GM12875 (cell line): Measurements from ENCODE around the gene NFAM1.

Source experiments
- H3K4me3 ChIP-seq: one replicate; pipeline ENCODE4 v1.5.1; 2011; ENCODE audit warnings: low read depth, low read length, control low read depth
- TF ChIP-seq, protein P1 (sequence below): IDR thresholded peaks from 2 replicates; pipeline ENCODE4 v1.5.1; 2011; ENCODE audit warnings: low read depth, mild to moderate bottlenecking, control low read depth, inconsistent platforms, low read length, moderate library complexity, borderline replicate concordance; ENCODE audit not compliant: insufficient read depth

The NFAM1 gene

DNA sequence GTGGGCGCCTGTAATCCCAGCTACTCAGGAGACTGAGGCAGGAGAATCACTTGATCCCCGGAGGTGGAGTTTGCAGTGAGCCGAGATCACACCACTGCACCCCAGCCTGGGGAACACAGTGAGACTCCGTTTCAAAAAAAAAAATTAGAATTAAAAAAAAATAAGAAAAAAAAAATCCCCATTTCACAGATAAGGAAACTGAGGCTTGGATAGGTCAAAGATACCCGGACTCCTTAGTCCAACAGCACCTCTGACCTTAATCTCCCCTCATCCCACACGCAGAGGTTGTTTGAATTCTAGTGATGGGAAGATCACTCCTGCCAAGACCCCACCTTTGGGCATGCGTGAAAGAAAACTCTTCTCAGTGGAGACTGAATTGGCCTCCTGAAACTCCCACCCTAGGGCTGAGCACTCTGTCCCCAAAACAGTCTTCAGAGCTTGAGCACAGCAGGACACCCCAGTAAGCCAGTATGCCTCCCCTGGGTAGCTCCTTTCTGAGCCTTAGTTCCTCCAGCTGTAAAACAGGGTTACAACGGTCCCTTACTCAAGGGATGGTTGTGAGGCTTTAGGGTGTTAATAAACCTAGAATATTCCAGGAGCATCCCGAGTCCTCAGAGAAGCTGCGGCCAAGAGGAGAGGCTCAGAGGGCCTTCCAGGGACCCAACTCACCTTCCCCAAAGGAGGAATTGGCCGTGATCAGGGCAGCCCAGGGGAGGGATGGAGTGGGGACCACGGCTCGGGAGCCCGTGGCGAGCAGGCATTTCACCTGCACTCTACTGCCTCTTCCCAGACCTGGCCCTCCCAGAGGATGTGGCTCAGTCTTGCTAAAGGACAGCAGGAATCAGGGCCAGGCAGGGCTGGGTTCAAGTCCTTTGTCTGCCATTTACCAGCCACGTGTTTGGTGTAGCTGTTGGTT lies 73.3 kb downstream of the NFAM1 start:
- TF ChIP-seq, protein P1, sequence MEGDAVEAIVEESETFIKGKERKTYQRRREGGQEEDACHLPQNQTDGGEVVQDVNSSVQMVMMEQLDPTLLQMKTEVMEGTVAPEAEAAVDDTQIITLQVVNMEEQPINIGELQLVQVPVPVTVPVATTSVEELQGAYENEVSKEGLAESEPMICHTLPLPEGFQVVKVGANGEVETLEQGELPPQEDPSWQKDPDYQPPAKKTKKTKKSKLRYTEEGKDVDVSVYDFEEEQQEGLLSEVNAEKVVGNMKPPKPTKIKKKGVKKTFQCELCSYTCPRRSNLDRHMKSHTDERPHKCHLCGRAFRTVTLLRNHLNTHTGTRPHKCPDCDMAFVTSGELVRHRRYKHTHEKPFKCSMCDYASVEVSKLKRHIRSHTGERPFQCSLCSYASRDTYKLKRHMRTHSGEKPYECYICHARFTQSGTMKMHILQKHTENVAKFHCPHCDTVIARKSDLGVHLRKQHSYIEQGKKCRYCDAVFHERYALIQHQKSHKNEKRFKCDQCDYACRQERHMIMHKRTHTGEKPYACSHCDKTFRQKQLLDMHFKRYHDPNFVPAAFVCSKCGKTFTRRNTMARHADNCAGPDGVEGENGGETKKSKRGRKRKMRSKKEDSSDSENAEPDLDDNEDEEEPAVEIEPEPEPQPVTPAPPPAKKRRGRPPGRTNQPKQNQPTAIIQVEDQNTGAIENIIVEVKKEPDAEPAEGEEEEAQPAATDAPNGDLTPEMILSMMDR = no peak
- H3K4me3 ChIP-seq = no peak overlapping the region

DNA sequence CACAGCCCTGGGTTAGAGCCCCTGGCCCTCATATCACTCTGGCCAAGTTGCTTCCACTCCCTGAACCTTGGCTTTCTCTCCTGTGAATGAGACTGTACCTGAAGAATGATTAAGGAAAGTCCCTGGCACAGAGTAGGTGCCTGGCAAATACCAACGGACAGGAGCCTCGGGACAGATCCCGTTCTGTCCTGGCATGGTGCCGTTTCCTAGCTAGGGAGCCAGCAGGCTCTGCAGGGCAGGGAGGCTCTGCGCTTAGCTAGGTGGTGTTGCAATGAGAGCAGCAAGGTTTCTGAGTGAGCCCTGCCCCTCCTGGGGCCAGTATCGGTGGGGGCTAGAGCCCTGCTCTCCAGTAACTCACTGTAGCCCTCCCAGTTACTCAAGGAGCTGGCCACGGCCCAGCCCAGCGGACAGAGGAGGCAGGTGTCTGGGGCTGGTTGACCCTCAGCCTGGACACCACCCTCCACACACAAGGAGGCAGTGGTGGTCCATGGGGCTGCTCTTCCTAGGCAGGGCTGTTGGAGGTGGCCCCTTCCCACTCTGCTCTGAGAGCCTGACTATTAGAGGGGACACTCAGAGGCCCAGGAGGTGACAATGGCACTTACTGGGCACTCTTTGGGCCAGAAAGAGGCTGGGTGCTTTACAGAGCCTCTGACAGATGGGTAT lies 74.4 kb downstream of the NFAM1 start:
- no peak overlapping the region for H3K4me3 ChIP-seq
- TF ChIP-seq, protein P1 = no peak

DNA sequence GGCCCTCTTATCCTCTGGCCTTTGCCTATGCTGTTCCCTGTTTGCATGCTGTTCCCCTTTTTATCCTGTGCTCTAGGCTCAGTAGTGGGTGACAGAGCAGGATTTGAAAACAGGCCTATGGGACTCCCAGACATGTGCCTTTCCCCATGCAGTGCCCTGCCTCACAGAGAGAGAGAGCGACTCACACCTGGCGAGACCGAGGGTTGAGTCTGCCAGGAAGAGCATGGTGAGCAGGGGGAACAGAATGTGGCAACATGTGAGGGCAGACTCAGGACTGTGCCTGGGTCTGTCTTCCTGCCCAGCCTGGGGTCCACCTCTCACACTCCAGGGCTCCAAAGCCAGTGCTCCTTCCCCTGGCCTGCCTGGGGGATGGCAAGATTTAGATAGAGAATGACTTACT lies 75.0 kb downstream of the NFAM1 start:
- TF ChIP-seq, protein P1 = no peak
- no peak overlapping the region for H3K4me3 ChIP-seq

DNA sequence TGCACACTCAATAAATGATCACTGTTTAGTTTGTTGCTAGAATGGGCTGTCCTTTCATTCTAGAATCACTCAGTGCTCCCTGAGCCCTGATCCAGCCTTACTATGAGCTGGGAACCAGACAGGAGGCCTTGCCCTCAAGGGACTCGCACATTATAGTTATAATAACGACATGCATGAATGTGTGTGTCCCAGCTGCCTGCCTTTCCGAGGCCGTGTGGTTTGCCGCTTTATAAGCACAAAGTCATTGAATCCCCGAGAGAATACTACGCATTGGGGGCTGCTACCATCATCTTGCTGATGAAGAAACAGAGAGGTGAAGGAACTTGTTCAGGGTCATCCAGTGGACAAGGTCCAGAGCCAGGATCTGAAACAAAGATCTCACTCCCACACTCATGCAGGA lies 75.7 kb downstream of the NFAM1 start:
- TF ChIP-seq, protein P1 = no peak

DNA sequence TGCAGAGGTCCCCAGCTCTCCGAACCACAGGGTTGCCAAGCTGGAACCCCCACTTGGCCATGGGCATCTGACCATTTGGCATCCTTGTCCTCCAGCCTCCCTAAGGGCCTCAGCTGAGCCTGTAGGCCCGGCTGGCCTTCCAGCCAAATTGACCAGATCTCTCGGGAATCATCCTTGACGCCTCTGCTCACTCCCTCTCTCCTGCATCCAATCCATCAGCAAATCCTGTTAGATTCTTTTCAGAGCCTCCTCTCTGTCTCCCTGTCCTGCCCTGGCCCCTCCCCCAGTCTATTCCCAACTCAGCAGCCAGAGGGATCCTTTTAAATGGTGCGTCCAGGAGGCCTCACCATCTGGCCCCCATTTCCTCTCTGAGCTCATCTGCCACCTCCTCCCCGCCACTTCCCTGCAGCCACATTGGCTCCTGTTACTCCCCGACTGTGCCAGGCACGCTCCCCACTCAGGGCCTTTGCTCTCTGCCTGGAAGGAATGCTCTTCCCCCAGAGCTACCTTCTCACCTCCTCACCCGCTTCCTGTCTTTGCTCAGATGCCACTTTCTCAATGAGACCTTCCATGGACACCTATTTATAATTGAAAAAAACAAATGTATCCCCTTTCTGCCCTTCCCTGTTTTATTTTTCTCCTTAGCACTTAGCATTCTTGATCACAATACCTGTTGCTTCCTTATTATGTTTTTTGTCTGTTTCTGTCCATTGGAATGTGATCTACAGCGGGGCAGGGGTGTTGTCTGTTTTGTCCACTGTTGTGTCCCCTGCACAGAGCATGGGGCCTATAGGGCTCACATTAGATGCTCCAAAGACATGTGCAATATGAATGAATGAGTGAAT lies 78.1 kb downstream of the NFAM1 start:
- TF ChIP-seq, protein P1 = no peak
- H3K4me3 ChIP-seq = no peak overlapping the region

More for the DNA sequence above, 75.7 kb downstream of the NFAM1 start:
- H3K4me3 ChIP-seq = no peak overlapping the region

DNA sequence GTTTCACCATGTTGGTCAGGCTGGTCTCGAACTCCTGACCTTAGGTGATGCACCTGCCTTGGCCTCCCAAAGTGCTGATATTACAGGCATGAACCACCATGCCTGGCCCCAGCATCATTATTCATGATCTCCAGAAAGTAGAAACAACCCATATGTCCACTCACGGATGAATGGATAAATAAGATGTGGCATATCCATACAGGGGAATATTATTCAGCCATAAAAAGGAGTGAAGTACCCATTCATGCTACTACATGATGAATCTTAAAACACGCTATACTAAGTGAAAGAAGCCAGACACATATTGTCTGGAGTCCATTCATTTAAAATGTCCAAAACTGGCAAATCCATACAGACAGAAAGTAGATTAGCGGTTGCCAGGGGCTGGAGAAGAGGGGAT lies 81.8 kb downstream of the NFAM1 start:
- TF ChIP-seq, protein P1 = no peak
- H3K4me3 ChIP-seq = no peak overlapping the region
